ENCODE results near the gene SH3BP5.

- TF ChIP-seq CTCF (IDR thresholded peaks at IDR 0.05) (no peak), POLR2A (IDR thresholded peaks at IDR 0.05) (no peak)
These were observed 68.5 kb downstream of the SH3BP5 start for GRCh38 chr3:15263926-15264325.
